Posterior cingulate gyrus (tissue), 11 donors: ENCODE data around the gene CABCOCO1.
"Not testable (repeated sequence)": the region's sequence is repeated elsewhere in the genome, so short reads cannot be mapped to it uniquely, and the experiment has no call there.

Experiments
- DNase-seq, 10 donors: peaks; one replicate each; pipeline versions ENCODE4 v3.0.0 to v3.0.0-alpha.2; 2020 to 2021; ENCODE audit warnings: mixed read lengths in 3 of 10
- intact Hi-C: fragments of 100-400 bp; cut with DNase I; formaldehyde crosslinking; loops from one replicate; pipeline ENCODE4 v1.15.1; 2023

CABCOCO1 gene

DNA sequence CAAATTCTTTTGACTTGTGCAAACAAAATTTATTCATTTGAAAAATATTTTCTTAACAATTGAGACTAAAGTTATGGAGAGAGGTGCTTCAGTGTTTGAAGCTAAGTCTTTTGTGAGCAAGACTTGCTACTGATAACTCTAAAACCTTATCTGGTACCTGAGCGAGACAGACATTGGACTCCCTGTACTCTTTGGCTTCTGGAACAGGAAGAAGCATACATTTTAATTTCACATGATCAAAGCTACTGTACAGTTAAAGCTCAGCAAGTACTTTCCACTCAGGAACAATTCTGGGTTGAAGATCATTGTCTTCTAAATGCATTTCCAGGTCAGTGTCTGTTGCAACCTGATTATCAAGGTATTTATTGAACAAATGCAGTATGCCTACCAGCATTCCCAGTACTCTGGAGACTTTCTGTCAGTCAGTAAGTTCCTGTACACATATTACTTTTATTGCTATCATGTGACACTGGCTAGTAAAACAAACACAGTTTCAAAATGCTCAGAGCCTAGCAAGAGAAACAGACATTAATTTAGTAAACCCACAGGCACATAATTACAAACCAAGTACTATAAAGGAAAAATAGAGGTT lies 42.4 kb downstream of the CABCOCO1 start:
- DNase-seq = no peak
- intact Hi-C loops = no loop called here

DNA sequence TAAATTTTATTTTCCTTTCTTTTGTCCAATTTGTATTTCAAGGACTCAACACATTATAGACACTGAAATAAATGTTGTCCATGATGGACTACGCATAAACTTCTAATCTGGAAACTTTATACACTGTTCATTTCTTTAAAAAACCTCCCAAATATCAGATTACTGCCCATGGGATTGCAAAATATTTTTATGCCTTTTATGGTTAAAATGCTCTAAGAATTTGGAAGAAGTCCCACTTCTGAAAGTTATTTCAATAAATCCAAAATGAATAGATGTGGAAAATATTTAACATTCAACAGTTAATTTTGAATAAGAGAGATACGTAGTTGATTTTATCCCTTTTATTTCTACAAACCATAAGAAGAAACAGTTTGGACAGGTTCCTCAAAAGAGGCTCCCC lies 46.1 kb downstream of the CABCOCO1 start:
- intact Hi-C loops = no loop called here
- DNase-seq = no peak

DNA sequence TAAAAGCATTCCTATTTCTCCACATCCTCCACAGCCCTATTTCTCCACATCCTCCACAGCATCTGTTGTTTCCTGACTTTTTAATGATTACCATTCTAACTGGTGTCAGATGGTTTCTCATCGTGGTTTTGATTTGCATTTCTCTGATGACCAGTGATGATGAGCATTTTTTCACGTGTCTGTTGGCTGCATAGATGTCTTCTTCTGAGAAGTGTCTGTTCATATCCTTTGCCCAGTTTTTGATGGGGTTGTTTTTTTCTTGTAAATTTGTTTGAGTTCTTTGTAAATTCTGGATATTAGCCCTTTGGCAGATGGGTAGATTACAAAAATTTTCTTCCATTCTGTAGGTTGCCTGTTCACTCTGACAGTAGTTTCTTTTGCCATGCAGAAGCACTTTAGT lies 49.4 kb downstream of the CABCOCO1 start:
- intact Hi-C loops, DNase-seq: not testable (repeated sequence)

DNA sequence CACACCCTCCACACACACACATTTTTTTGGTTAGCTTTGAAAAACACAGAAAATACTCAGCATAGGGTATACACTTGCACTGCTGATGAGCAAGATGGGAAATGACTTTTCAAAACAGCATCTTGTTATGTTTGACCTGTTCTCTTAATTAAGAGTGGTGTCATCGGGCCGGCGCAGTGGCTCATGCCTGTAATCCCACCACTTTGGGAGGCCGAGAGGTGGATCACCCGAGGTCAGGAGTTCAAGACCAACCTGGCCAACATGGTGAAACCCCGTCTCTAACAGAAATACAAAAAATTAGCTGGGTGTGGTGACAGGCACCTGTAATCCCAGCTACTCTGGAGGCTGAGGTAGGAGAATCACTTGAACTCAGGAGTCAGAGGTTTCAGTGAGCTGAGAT lies 56.7 kb downstream of the CABCOCO1 start:
- intact Hi-C loops = not testable (repeated sequence)

DNA sequence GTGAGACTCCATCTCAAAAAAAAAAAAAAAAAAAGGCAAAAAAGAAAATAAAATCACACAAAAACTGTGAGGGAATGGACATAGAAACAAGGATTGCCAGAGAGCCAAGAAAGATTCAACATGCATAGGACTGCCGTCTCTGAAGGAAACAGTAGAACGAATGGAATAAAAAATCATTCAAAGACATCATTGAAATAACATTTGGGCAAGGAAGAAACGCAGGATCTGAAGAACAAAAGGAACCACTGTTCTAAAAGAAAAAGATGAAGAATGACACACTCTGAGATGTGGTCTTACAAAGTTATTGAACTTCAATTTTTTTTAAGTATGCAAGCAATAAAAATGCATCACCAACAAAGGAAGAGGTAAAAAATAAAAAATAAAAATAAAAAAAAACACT lies 57.2 kb downstream of the CABCOCO1 start:
- intact Hi-C loops = no loop called here
- DNase-seq = no peak

More for the DNA sequence above, 56.7 kb downstream of the CABCOCO1 start:
- not testable (repeated sequence) for DNase-seq

DNA sequence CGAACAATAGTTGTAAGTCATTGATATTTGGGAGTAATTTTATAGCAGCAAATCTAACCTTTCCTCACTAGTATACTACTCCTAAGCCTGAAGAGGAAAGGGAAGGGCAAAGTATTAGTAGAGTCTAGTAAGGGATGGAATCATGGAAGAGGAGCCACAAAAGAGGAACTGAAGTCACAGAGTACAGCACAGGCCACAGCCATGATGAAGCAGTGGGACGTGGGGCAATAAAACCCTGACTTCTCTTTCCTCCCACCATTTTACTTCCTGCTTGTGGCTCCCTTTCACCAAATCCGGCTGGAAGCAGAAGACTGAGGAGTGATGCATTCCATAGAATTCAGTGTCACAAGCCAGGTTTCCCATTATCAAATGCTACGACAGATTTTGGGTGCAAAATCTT lies 58.7 kb downstream of the CABCOCO1 start:
- DNase-seq = no peak
- intact Hi-C loops = no loop called here

DNA sequence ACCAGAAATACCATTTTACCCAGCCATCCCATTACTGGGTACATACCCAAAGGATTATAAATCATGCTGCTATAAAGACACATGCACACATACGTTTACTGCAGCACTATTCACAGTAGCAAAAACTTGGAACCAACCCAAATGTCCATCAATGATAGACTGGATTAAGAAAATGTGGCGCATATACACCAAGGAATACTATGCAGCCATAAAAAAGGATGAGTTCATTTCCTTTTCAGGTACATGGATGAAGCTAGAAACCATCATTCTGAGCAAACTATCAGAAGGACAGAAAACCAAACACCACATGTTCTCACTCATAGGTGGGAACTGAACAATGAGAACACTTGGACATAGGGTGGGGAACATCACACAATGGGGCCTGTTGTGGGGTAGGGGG lies 62.5 kb downstream of the CABCOCO1 start:
- intact Hi-C loops, DNase-seq: not testable (repeated sequence)

DNA sequence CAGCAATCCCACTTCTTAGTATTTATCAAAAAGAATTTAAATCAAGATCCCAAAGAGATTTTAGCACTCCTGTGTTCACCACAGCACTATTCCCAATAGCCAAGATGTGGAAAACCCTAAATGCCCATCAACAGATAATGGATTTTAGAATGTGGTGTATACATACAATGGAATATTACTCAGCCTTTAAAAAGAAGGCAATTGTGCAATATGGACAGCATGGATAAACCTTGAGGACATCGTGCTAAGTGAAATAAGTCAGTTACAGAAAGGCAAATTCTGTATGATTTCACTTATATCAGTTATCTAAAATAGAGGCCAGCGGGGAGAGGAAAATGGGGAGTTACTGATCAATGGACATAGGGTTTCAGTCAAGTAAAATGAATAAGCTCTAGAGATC lies 66.9 kb downstream of the CABCOCO1 start:
- intact Hi-C loops = no loop called here
- DNase-seq = no peak

DNA sequence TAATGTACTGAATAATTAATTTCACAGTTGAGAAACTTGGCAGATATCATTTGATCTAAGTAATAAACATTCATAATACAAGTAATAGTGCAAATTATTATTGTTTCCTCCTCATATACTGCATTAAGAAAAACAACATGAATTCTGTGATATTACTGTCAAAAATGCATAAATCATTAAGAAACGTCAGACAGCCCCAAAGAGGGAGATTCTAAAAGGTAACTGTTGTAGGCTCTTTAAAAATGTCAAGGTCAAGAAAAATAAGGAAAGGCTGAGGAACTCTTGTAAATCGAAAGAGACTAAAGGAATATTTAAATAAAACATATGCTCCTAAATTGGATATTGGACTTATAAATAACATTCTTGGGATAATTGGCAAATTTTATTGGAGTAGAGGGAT lies 67.9 kb downstream of the CABCOCO1 start:
- DNase-seq = no peak
- intact Hi-C loops = loop anchor here (5.0 kb wide), 2 partner anchors 593 to 913 kb away; no protein-coding TSS in a partner anchor

DNA sequence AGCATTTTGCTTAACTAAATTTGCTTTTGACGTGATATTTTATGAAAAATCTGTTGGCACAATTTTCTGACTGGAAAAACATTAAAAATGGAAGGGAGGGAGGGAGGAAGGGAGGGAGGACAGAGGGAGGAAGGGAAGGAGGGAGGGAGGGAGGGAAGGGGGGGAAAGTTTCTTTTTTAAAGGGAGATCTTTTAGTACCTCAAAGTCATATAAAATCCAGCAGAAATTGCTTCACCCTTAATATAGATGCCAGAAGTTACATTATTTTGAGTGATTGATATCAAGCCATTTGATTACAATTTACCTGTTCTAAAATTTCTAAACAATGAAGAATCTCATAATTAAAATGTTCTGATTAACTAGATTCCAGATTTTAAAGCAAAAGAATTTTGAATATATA lies 68.9 kb downstream of the CABCOCO1 start:
- DNase-seq = no peak
- intact Hi-C loops = loop anchor here (5.0 kb wide), 2 partner anchors 594 to 914 kb away; no protein-coding TSS in a partner anchor

DNA sequence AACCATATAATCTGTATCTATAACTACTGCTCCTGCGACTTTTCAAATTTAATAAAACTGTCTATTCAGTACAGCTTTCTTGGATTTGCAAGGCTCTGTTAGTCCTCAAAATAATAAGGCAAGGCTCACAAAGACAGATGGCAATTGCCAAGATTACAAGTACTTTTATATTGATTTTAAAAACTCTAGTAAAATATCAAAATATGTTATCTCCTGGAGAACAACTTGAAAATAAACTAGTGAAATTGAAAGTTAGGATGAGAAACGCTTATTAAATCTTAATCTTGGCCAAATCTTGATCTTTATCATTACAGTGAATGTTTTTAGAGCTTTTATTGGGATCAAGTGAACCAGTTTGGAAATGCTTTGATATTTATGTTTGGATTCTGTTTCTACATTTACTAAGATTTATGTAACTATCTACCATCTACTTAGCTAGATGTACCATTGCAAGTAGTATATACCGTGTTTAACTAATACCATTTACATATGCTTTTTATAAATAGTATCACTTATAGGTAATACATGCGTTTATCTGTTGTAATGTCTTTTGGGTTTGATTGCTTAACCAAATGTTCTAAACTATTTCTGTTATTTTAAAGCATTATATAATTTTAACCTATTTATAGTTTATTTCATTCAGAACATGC lies 70.0 kb downstream of the CABCOCO1 start:
- intact Hi-C loops = loop anchor here (5.0 kb wide), 2 partner anchors 595 to 915 kb away; no protein-coding TSS in a partner anchor
- no peak for DNase-seq

DNA sequence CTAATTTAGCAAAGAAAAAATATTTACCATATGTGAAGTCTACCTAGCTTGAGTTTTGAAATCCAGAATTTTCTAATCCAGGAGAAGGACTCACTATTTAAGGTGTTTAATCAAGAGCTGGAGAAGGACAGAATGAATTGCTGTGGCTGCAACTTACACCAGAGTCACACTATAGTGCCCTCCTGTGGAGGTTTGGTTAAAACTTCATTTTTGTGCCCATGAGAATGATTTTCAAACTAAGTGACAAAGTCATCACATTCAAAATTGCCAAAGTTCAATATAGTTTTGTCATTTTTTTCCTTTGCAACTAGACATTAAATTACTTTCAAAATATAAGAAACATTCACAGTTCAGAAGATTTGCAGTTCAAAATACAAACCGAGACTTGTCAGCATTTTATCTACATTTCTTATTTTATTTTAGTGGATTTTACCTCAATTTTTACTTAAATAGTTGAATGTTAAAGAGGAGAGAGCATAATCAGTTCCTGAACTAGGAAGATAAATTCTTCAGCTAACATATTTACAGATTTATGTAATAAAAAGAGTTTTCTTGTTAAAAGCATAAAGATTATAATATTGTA lies 70.7 kb downstream of the CABCOCO1 start:
- peak in 1 of 10 donors; percentile 14 for DNase-seq
- intact Hi-C loops = loop anchor here (5.0 kb wide), 2 partner anchors 596 to 916 kb away; no protein-coding TSS in a partner anchor

DNA sequence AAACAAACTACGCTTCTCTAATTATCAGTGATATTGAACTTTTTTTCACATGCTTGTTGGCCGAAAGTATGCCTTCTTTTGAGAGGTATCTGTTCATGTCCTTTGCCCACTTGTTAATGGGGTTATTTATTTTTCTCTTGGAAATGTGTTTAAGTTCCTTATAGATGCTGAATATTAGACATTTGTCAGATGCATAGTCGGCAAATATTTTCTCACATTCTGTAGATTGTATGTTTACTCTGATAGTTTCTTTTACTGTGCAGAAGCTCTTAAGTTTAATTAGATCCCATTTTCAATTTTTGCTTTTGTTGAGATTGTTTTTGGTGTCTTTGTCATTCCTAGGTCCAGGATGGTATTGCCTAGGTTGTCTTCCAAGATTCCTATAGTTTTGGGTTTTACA lies 73.2 kb downstream of the CABCOCO1 start:
- intact Hi-C loops = no loop called here
- no peak for DNase-seq

DNA sequence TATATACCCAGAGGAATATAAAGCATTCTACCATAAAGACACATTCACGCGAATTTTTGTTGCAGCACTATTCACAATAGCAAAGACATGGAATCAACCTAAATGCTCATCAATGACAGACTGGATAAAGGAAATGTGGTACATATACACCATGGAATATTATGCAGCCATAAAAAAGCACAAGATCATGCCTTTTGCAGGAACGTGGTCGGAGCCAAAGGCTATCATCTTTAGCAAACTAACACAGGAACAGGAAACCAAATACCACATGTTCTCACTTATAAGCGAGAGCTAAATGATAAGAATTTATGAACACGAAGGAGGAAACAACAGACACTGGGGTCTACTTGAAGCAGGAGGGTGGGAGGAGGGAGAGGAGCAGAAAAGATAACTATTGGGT lies 74.7 kb downstream of the CABCOCO1 start:
- DNase-seq, intact Hi-C loops: not testable (repeated sequence)

DNA sequence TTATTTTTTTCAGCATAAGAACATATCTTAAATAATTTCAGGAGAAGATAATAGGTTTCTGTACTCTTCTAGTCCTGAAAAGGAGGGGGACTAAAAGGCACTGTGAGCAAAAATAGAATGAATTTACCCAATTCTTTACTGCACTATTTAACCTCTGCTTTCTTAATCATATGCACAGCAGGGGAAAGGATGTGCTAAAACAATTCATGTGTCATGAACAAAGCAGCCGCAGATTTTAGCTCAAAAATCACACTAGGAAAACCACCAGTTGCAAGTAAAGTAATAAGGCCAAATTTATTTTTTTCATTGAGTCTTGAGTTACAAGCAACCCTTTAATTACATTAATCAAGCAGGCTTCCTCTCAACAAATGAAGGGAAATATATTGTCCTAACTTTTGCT lies 80.1 kb downstream of the CABCOCO1 start:
- intact Hi-C loops = no loop called here
- no peak for DNase-seq

DNA sequence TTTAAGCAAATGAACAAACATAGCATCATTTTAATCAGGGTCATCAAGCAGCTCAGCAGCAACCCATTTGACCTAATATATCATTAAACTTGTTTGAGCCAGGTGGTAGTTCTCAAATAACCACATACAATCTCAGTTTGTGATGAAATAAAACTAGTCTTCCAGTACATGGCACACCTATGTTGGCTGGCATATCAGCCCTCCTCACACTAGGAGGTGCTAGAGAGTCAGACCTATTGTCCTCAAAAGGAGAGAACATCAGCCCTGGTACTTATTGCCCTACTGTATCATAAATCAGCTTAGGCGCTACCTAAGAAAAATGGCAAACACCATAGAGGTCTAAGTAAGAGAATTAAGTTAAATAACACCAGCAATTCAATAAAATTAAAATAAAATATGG lies 81.7 kb downstream of the CABCOCO1 start:
- DNase-seq = no peak
- intact Hi-C loops = no loop called here

DNA sequence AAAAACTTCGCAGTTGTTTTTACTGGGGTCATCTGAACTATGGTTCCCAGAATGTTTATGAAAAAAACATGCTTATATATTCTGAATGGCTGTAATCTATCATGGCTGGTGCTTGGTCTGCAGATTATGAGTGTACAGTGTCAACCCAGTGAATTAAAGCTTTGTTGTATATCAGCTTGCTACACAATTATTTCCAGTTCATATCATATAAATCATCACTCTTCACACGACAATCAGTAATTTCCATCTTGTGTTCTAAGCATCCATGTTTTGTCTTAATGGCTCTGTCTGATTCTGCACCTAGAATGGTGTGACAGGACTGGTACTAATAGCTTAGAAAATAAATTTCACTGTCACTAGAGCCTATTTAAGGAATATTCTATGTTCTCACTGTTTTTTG lies 83.6 kb downstream of the CABCOCO1 start:
- no peak for DNase-seq
- intact Hi-C loops = no loop called here

DNA sequence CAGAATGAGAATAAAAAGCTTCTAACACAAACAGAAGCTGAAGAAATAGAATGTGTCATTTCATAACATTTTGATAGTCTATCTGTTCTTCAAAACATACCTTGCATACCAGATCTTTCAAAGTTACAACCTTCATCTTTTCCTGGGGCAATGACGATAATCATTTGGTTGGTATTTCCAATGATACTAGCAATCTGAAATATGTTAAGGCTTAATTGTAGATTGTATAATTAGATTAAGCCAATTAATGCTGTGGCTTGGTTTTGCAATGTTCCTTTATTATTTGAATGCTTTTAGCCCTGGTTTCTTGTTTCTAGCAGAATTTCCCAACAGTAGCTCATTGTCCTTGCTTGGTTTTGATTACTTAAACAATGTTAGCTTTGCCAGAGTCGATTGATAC lies 84.6 kb downstream of the CABCOCO1 start:
- intact Hi-C loops = no loop called here
- no peak for DNase-seq

DNA sequence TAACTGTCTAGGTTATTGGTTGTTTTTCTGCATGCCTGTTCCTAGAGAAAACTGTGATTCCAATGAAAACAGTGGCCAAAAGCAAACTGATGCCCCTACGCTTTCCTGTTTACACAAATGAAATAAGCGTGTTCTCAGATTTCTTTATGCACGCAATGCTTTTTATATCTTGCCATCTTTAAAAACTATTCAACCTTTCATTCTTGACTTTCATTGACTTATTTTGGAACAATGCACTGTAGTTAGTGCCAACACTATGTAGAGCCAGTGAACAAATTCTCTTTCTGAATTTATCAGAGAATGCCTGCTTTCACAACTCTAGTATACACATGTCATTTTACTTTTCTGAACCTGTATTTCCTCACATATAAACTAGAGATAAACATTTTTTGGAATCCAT lies 86.6 kb downstream of the CABCOCO1 start:
- no peak for DNase-seq
- intact Hi-C loops = no loop called here

DNA sequence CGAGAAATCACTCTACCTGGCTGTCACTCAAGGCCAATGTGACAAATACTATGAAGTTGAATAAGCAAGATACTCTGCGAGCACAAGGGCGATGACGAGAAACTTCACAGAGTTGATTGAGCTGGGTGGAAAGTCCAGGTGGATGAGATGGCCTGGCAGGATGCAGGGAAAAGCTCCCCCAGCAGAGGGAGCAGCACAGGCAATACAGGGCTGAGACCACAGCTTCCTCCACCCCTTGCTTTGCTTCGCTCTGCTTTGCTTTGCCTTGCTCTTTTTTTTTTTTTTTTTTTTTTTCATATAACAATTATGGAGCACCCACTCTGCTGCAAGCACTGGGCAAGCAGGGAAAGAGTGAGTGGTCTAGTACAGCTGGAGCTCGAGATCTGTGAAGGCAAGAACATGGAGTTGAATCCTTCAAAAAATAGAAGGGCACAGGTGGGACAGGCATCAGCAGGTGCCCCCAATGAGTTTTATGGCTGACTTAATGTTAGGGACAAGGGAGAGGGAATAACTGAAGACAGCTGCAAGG lies 88.3 kb downstream of the CABCOCO1 start:
- intact Hi-C loops = no loop called here
- peak in 8 of 10 donors; percentile 15 to 86 (median 44) for DNase-seq

DNA sequence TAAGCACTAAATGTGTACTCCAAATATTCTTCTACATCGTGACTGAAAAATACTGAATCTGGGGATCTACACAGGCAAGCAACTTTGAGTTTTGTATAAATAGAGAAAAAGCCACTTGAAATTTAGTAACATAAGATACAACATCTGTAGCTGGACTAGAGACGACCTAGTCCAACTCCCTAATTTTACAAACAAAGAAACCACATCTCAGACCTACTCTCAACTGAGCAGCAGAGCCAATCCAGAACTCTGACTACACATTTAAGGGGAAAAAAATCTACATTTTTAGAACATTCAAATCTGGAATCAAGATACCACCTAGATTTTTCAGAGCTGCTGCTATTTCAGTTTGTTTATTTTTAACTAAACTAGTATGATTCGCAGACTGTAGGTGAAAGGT lies 88.9 kb downstream of the CABCOCO1 start:
- no peak for DNase-seq
- intact Hi-C loops = no loop called here
